ENCODE data around the gene DYNC1I1.

Gene DYNC1I1

DNA sequence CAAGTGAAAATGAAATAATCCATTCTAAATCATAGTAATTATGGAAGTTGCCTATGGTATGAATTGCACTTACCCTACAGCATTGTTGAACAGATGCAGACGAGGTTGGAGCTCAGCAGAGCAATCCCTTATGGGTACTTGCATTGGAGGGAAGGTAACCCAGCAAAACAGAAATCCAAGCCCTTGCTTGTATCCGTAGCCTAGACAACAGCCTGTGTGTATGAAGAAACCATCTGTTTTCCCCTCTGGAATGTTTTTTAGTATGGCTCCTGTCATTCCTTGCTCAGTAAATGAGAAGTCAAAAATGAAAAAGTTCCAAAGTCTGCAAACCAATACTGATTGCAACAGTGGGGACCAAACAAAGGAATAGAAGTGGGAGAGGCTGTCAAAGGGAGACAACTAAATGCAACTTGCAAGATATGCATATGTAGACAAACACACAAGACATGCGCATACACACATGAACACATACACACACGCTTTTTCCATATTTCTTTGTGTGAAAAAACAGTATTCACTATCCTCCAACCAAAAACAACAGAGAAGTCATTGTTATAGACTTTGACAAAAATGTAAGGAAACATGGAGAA is 260.8 kb downstream of the DYNC1I1 start:
- TF ChIP-seq SIN3A (IDR thresholded peaks at IDR 0.05; ENCODE audit: borderline replicate concordance, insufficient read depth, low read length): no peak
- TF ChIP-seq FOXP2 (optimal IDR thresholded peaks at IDR 0.05; ENCODE audit: borderline replicate concordance, extremely low read depth, extremely low read length, insufficient read depth): no peak
- TF ChIP-seq, protein P1, sequence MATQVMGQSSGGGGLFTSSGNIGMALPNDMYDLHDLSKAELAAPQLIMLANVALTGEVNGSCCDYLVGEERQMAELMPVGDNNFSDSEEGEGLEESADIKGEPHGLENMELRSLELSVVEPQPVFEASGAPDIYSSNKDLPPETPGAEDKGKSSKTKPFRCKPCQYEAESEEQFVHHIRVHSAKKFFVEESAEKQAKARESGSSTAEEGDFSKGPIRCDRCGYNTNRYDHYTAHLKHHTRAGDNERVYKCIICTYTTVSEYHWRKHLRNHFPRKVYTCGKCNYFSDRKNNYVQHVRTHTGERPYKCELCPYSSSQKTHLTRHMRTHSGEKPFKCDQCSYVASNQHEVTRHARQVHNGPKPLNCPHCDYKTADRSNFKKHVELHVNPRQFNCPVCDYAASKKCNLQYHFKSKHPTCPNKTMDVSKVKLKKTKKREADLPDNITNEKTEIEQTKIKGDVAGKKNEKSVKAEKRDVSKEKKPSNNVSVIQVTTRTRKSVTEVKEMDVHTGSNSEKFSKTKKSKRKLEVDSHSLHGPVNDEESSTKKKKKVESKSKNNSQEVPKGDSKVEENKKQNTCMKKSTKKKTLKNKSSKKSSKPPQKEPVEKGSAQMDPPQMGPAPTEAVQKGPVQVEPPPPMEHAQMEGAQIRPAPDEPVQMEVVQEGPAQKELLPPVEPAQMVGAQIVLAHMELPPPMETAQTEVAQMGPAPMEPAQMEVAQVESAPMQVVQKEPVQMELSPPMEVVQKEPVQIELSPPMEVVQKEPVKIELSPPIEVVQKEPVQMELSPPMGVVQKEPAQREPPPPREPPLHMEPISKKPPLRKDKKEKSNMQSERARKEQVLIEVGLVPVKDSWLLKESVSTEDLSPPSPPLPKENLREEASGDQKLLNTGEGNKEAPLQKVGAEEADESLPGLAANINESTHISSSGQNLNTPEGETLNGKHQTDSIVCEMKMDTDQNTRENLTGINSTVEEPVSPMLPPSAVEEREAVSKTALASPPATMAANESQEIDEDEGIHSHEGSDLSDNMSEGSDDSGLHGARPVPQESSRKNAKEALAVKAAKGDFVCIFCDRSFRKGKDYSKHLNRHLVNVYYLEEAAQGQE (IDR thresholded peaks at IDR 0.05; ENCODE audit: insufficient read depth in 1 of 2, low read depth in 2 of 2, low read length in 2 of 2): no peak
- no peak for TF ChIP-seq POLR2AphosphoS5 (IDR thresholded peaks at IDR 0.05; ENCODE audit: low read depth, low read length)
- no peak for TF ChIP-seq TAF1 (IDR thresholded peaks at IDR 0.05; ENCODE audit: borderline replicate concordance, insufficient read depth, low read length)

DNA sequence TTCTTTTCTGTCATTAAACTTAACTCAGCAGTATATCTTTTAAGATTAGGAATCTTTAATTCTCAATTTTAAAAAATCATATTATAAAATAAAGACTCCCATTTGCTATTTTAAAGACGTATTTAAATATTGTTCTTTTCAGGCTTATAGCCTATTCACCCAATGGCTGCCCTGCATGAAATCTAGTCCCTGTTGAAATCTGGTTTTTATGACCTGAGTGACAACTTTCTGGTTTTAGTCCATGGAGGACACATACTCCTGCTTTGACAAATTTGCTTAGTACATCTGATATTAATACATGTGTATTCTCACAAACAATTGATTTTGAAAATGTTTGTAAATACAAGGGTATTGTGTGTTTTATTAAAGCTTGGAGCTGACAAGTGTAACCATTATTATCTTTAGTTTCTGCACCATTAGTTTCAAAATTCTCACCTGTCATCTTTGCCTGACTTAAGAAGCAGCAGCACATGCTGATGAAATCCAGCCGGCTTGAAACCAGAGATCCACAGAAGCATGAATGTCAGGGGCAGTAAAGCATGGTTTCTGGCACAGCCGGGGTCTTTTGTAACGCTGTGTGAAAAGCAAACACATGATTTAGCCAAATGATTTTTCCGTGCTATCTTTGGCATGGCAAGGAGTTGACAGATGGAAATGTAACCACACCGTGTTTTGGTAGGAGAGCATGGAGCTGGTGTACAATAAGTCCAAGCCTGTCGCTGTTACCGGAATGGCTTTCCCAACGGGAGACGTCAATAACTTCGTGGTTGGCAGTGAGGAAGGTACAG is 262.8 kb downstream of the DYNC1I1 start:
- TF ChIP-seq POLR2AphosphoS5 (IDR thresholded peaks at IDR 0.05; ENCODE audit: low read depth, low read length) (no peak), FOXP2 (optimal IDR thresholded peaks at IDR 0.05; ENCODE audit: borderline replicate concordance, extremely low read depth, extremely low read length, insufficient read depth) (no peak), SIN3A (IDR thresholded peaks at IDR 0.05; ENCODE audit: borderline replicate concordance, insufficient read depth, low read length) (no peak), TAF1 (IDR thresholded peaks at IDR 0.05; ENCODE audit: borderline replicate concordance, insufficient read depth, low read length) (no peak)
- TF ChIP-seq, protein P1 (IDR thresholded peaks at IDR 0.05; ENCODE audit: insufficient read depth in 1 of 2, low read depth in 2 of 2, low read length in 2 of 2): no peak

DNA sequence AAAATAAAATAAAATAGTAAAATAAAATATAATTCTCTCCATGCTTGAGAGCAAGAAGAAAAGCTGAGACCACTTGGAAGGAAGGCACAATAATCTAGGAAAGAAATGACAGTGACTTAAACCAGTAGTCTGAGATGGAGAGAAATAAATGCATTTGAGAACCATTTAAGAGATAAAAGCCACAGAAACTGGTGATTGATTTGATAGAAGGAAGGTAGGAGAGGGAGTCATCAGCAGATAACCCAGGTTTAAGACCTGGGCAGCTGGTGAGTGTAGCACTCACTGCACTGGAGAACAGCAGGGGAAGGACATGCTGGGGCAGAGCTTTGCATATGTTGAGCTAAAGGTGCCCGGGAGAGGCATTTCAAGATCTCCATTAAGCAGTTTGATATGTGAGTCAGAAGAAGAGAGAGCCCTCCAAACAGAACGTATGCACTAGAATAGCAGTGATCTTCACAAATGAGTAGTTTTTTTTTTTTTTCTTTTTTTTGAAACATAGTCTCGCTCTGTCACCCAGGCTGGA is 268.0 kb downstream of the DYNC1I1 start:
- TF ChIP-seq, protein P1 (IDR thresholded peaks at IDR 0.05; ENCODE audit: insufficient read depth in 1 of 2, low read depth in 2 of 2, low read length in 2 of 2): no peak
- TF ChIP-seq TAF1 (IDR thresholded peaks at IDR 0.05; ENCODE audit: borderline replicate concordance, insufficient read depth, low read length) (no peak), POLR2AphosphoS5 (IDR thresholded peaks at IDR 0.05; ENCODE audit: low read depth, low read length) (no peak), SIN3A (IDR thresholded peaks at IDR 0.05; ENCODE audit: borderline replicate concordance, insufficient read depth, low read length) (no peak), FOXP2 (optimal IDR thresholded peaks at IDR 0.05; ENCODE audit: borderline replicate concordance, extremely low read depth, extremely low read length, insufficient read depth) (no peak)

DNA sequence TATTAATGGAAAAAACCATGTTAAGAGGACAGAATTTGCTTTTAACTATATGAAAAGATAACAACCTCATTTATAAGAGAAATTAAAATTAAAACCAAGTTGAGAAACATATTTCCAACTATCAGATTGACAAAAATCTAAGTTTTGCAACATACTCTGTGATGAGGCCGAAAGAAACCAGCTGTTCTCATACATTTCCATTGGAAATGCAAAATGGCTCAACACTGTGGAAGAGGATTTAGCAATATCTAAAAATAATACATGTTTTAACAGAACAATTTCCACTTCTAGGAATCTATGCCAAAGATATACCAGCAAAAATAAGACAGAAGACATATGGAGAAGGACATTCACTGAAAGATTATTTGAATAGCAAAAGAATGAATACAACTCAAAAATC is 268.8 kb downstream of the DYNC1I1 start:
- TF ChIP-seq POLR2AphosphoS5 (IDR thresholded peaks at IDR 0.05; ENCODE audit: low read depth, low read length) (no peak), FOXP2 (optimal IDR thresholded peaks at IDR 0.05; ENCODE audit: borderline replicate concordance, extremely low read depth, extremely low read length, insufficient read depth) (no peak), SIN3A (IDR thresholded peaks at IDR 0.05; ENCODE audit: borderline replicate concordance, insufficient read depth, low read length) (no peak), TAF1 (IDR thresholded peaks at IDR 0.05; ENCODE audit: borderline replicate concordance, insufficient read depth, low read length) (no peak)
- TF ChIP-seq, protein P1 (IDR thresholded peaks at IDR 0.05; ENCODE audit: insufficient read depth in 1 of 2, low read depth in 2 of 2, low read length in 2 of 2): no peak
